ENCODE results near the gene KBTBD8.

GRCh38 chr3:66971245-66971644 is 26.9 kb upstream of the KBTBD8 start:
- no peak for TF ChIP-seq CTCF (conservative IDR thresholded peaks at IDR 0.05; ENCODE audit: low read depth, low read length)
- TF ChIP-seq EZH2 (IDR thresholded peaks at IDR 0.05; ENCODE audit: low read length, unreplicated experiment), result no peak
